Thymus (tissue), 11 donors: ENCODE data around the gene NYNRIN. TPM values are rescaled to one million over a fixed set of nuclear protein-coding genes. Genes with fewer than 3 reads are reported as not detected.

ENCODE experiments used
- DNase-seq, 9 donors: peaks; one replicate each; pipeline ENCODE4 v3.0.0-alpha.2; 2013; ENCODE audit warnings: low spot score in 9 of 9, low read depth in 6 of 9, missing footprints in 1 of 9
- H3K27ac ChIP-seq, 2 donors: one replicate each; pipeline ENCODE4 v1.5.1; 2013; ENCODE audit warnings: control low read depth in 1 of 2, low read depth in 1 of 2, low read length in 1 of 2, mild to moderate bottlenecking in 1 of 2, moderate library complexity in 1 of 2
- H3K27me3 ChIP-seq, 2 donors: one replicate each; pipeline ENCODE4 v1.5.1; 2013; ENCODE audit warnings: low read length in 1 of 2; ENCODE audit not compliant: control insufficient read depth in 2 of 2, insufficient read depth in 1 of 2
- H3K36me3 ChIP-seq, 2 donors: one replicate each; pipeline ENCODE4 v1.5.1; 2013; ENCODE audit warnings: low read length in 1 of 2, mild to moderate bottlenecking in 1 of 2, moderate library complexity in 1 of 2; ENCODE audit not compliant: control insufficient read depth in 2 of 2, insufficient read depth in 2 of 2
- H3K4me1 ChIP-seq, 2 donors: one replicate each; pipeline ENCODE4 v1.5.1; 2013; ENCODE audit warnings: low read length in 2 of 2; ENCODE audit not compliant: control insufficient read depth in 2 of 2, insufficient read depth in 2 of 2
- H3K4me3 ChIP-seq, 2 donors: one replicate each; pipeline ENCODE4 v1.5.1; 2013; ENCODE audit warnings: low read length in 2 of 2, control low read depth in 1 of 2, mild to moderate bottlenecking in 1 of 2
- H3K9me3 ChIP-seq, 2 donors: one replicate each; pipeline ENCODE4 v1.5.1; 2013; ENCODE audit warnings: low read length in 1 of 2, mild to moderate bottlenecking in 1 of 2; ENCODE audit not compliant: control insufficient read depth in 2 of 2, insufficient read depth in 1 of 2
- WGBS: extraction: QIAGEN DNeasy Blood & Tissue Kit; methylation state at CpG from one replicate; pipeline ENCODE4 v1.1.7; 2013; 5-methylcytosine and 5-hydroxymethylcytosine counted together
- polyA plus RNA-seq: library from polyadenylated mRNA; stranded (reverse); fragments of 200-250 nt; gene quantifications from one replicate; pipeline ENCODE4 v1.2.3, GENCODE V29; 2013
- total RNA-seq: library from RNA; stranded (reverse); fragments of 120-200 nt; gene quantifications from one replicate; pipeline ENCODE4 v1.2.4, GENCODE V29; 2013
- donor health status: healthy.

NYNRIN gene
- total and polyA plus RNA-seq, 2 donors, result 3.1 to 4.3 TPM

- 79% methylated on average over 7 of the region's 7 CpGs for WGBS
- Histone ChIP-seq H3K36me3 (peaks cover 0 to 2% of the 10 kb centered on the region in 2 donors), H3K27ac (no peak overlapping the region), H3K9me3 (no peaks in the 10 kb centered on the region), H3K4me3 (no peak overlapping the region), H3K4me1 (peaks cover 0 to 23% of the 10 kb centered on the region in 2 donors), H3K27me3 (no peaks in the 10 kb centered on the region)
- DNase-seq, result no peak
Measured at GRCh38 chr14:24377126-24377525, 21.7 kb upstream of the NYNRIN start.

- 48% methylated on average over 2 of the region's 2 CpGs for WGBS
- H3K27me3 ChIP-seq, result no peaks in the 10 kb centered on the region
Measured at GRCh38 chr14:24377657-24378056, 21.1 kb upstream of the NYNRIN start.

GRCh38 chr14:24378327-24378726, 20.5 kb upstream of the NYNRIN start:
- no peak overlapping the region for H3K27ac ChIP-seq
- H3K4me1 ChIP-seq, result peaks cover 0 to 23% of the 10 kb centered on the region in 2 donors
- WGBS, result 98% methylated on average over 3 of the region's 3 CpGs
- no peak overlapping the region for H3K4me3 ChIP-seq
- H3K9me3 ChIP-seq, result no peaks in the 10 kb centered on the region
- no peaks in the 10 kb centered on the region for H3K27me3 ChIP-seq
- peaks cover 0 to 2% of the 10 kb centered on the region in 2 donors for H3K36me3 ChIP-seq
- DNase-seq, result no peak

More at GRCh38 chr14:24377657-24378056, 21.1 kb upstream of the NYNRIN start:
- DNase-seq, result peak in 5 of 9 donors; percentile 19 to 58 (median 33)
- Histone ChIP-seq H3K9me3 (no peaks in the 10 kb centered on the region), H3K4me1 (peaks cover 0 to 23% of the 10 kb centered on the region in 2 donors), H3K27ac (no peak overlapping the region), H3K36me3 (peaks cover 0 to 2% of the 10 kb centered on the region in 2 donors), H3K4me3 (no peak overlapping the region)

GRCh38 chr14:24378981-24379906, 19.6 kb upstream of the NYNRIN start:
- peaks cover 0 to 2% of the 10 kb centered on the region in 2 donors for H3K36me3 ChIP-seq
- no peaks in the 10 kb centered on the region for H3K9me3 ChIP-seq
- no peaks in the 10 kb centered on the region for H3K27me3 ChIP-seq
- no peak overlapping the region for H3K4me3 ChIP-seq
- peaks cover 0 to 23% of the 10 kb centered on the region in 2 donors for H3K4me1 ChIP-seq
- DNase-seq, result no peak
- no peak overlapping the region for H3K27ac ChIP-seq
- WGBS, result 94% methylated on average over 7 of the region's 7 CpGs

GRCh38 chr14:24379907-24380730, 18.7 kb upstream of the NYNRIN start:
- Histone ChIP-seq H3K4me1 (peaks cover 0 to 23% of the 10 kb centered on the region in 2 donors), H3K9me3 (no peaks in the 10 kb centered on the region), H3K27ac (no peak overlapping the region), H3K36me3 (peaks cover 0 to 2% of the 10 kb centered on the region in 2 donors), H3K27me3 (no peaks in the 10 kb centered on the region), H3K4me3 (no peak overlapping the region)
- WGBS, result 91% methylated on average over 15 of the region's 15 CpGs
- DNase-seq, result no peak

GRCh38 chr14:24381363-24382063, 17.3 kb upstream of the NYNRIN start:
- H3K27ac ChIP-seq, result no peak overlapping the region
- WGBS, result 94% methylated on average over 8 of the region's 8 CpGs
- no peak for DNase-seq
- peaks cover 0 to 17% of the 10 kb centered on the region in 2 donors for H3K4me1 ChIP-seq
- H3K4me3 ChIP-seq, result no peak overlapping the region
- no peaks in the 10 kb centered on the region for H3K36me3 ChIP-seq
- no peaks in the 10 kb centered on the region for H3K9me3 ChIP-seq
- no peaks in the 10 kb centered on the region for H3K27me3 ChIP-seq

- Histone ChIP-seq H3K4me1 (peaks cover 0 to 12% of the 10 kb centered on the region in 2 donors), H3K9me3 (no peaks in the 10 kb centered on the region), H3K4me3 (no peak overlapping the region), H3K36me3 (no peaks in the 10 kb centered on the region), H3K27ac (no peak overlapping the region), H3K27me3 (no peaks in the 10 kb centered on the region)
- WGBS, result 94% methylated on average over 4 of the region's 4 CpGs
- DNase-seq, result no peak
Measured at GRCh38 chr14:24382064-24382371, 16.8 kb upstream of the NYNRIN start.

- no peak overlapping the region for H3K27ac ChIP-seq
- no peaks in the 10 kb centered on the region for H3K4me1 ChIP-seq
- DNase-seq, result no peak
- WGBS, result 96% methylated on average over 4 of the region's 4 CpGs
- H3K9me3 ChIP-seq, result no peaks in the 10 kb centered on the region
- H3K27me3 ChIP-seq, result no peaks in the 10 kb centered on the region
- H3K36me3 ChIP-seq, result no peaks in the 10 kb centered on the region
- H3K4me3 ChIP-seq, result no peak overlapping the region
Measured at GRCh38 chr14:24384169-24384568, 14.6 kb upstream of the NYNRIN start.
